NAMALWA (cell line): ENCODE data around the gene TPBG.
A peak's percentile ranks its signal among the peaks of the same experiment; 100 is the strongest.

Source experiments
- DNase-seq: peaks from one replicate; pipeline ENCODE4 v3.0.0-alpha.2; 2015; ENCODE audit warnings: low spot score

Gene TPBG

GRCh38 chr6:82363428-82364086 is at the start of gene TPBG:
TSS of gene TPBG (plus strand) at chr6:82363817. CDS start at chr6:82364962, 1,145 bp downstream.
- no peak for DNase-seq

- DNase-seq: no peak
Measured at GRCh38 chr6:82322386-82322785, 41.2 kb upstream of the TPBG start.

- no peak for DNase-seq
Measured at GRCh38 chr6:82329766-82330165, 33.9 kb upstream of the TPBG start.

- DNase-seq: no peak
Measured at GRCh38 chr6:82330171-82330804, 33.3 kb upstream of the TPBG start.

GRCh38 chr6:82331031-82331773 is 32.4 kb upstream of the TPBG start:
- DNase-seq: peak; percentile 8

GRCh38 chr6:82333781-82334180 is 29.8 kb upstream of the TPBG start:
- DNase-seq: no peak

GRCh38 chr6:82337688-82338257 is 25.8 kb upstream of the TPBG start:
- DNase-seq: no peak

- DNase-seq: no peak
Measured at GRCh38 chr6:82348130-82348529, 15.5 kb upstream of the TPBG start.

GRCh38 chr6:82353848-82354247 is 9.8 kb upstream of the TPBG start:
- no peak for DNase-seq

GRCh38 chr6:82360552-82360951 is 3.1 kb upstream of the TPBG start:
- no peak for DNase-seq

GRCh38 chr6:82361631-82362030 is 2.0 kb upstream of the TPBG start:
- no peak for DNase-seq

GRCh38 chr6:82362144-82362543 is 1.5 kb upstream of the TPBG start:
- DNase-seq: no peak

- no peak for DNase-seq
Measured at GRCh38 chr6:82362878-82363427, 664 bp upstream of the TPBG start.

GRCh38 chr6:82364087-82365015 is 734 bp downstream of the TPBG start:
- no peak for DNase-seq

GRCh38 chr6:82365016-82365795 is 1.6 kb downstream of the TPBG start:
- no peak for DNase-seq

GRCh38 chr6:82367704-82368103 is 4.1 kb downstream of the TPBG start:
- DNase-seq: no peak

GRCh38 chr6:82370788-82371187 is 7.2 kb downstream of the TPBG start:
- no peak for DNase-seq

- no peak for DNase-seq
Measured at GRCh38 chr6:82371799-82372546, 8.4 kb downstream of the TPBG start.

GRCh38 chr6:82372656-82373055 is 9.0 kb downstream of the TPBG start:
- DNase-seq: no peak

GRCh38 chr6:82374516-82374915 is 10.9 kb downstream of the TPBG start:
- DNase-seq: no peak
